GM21526 (cell line): ENCODE data around the gene SYNPR.
"Not testable (repeated sequence)": the region's sequence is repeated elsewhere in the genome, so short reads cannot be mapped to it uniquely, and the experiment has no call there.

ENCODE experiments used
- ATAC-seq: cut with Tn5 transposase; IDR thresholded peaks from one replicate; pipeline ENCODE4 v1.9.1; 2021; ENCODE audit warnings: moderate library complexity; ENCODE audit not compliant: unreplicated experiment, low FRiP score

SYNPR gene

DNA sequence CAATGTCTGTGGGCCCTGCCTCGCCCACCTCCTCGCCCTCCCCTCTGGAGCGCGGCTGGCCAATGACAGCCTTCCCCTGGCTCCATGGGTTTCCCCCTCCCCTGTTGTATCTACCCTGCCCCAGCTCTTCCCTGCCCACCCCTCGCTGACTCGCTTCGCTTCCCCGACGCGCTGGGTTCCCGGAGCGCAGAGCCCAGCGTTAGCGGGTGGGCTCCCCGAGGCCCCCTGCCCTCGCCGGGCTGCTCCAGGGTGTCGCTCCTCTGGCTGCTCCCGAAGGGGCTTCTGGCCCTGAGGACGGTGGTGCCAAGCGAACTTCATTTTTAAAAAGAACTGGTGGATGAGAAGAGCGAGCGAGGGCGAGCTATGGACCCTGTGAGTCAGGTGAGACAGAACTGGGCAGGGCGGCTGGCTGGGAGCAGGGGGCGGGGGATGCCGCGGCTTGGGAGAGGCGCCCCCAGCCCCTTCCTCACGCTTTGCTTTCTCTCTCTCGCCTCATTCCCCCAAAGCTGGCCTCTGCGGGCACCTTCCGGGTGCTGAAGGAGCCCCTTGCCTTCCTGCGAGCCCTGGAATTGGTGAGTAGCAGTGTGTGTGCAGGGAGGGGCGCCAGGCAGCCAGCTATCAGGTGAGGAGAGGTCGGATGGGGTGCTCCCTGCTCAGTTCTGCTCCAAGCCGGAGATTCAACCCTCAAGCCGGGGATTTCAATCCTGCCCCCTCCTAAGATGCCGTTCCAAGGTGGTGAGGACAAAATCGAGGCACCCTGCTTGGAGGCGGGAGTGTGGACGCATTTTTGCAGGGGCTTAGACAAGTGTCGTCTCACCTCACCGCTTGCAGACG is at the start of gene SYNPR:
SYNPR (plus strand) TSS at position 138 of the 834 bp plus-strand sequence.
- ATAC-seq, result no peak

DNA sequence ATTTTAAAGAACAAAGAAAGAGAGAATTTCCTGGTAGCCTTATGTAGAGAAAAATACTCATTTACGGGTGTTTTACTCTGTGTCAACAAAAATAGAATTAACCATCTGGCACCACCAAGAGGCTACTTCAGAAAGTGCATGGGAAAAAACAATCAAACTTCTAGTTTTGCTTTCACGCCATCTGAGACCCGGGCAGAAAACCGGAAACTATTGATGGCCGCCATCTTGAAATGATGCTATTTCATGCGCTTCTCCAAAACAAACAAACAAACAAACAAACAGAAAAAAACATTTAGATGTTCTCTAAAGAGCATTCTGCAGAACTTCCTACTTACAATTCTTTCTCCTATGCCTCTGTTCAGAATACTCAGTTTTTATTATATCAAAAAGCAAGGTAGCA is 49.4 kb upstream of the SYNPR start:
- ATAC-seq, result peak; percentile 96

- no peak for ATAC-seq
These were observed 48.0 kb upstream of the SYNPR start for GRCh38 chr3:63230146-63230545.

DNA sequence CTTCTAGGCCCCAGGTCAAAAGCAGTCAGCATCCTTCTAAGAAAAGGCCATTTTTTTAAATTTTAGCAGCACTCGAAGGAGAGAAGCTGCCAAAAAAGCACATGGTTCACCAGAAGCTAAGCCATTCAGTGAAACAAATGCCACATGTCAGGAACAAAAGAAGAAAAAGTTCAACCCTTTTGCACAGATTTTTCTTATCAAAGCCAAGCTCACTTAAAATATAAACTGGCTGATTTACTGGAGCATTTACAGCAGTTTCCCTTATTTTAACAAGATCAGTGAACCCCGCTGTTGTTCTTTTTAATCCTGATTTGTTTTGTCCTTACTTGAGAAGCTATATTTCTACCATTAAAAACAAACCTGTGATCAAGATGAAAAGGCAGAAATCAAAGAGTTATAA is 46.5 kb upstream of the SYNPR start:
- no peak for ATAC-seq

DNA sequence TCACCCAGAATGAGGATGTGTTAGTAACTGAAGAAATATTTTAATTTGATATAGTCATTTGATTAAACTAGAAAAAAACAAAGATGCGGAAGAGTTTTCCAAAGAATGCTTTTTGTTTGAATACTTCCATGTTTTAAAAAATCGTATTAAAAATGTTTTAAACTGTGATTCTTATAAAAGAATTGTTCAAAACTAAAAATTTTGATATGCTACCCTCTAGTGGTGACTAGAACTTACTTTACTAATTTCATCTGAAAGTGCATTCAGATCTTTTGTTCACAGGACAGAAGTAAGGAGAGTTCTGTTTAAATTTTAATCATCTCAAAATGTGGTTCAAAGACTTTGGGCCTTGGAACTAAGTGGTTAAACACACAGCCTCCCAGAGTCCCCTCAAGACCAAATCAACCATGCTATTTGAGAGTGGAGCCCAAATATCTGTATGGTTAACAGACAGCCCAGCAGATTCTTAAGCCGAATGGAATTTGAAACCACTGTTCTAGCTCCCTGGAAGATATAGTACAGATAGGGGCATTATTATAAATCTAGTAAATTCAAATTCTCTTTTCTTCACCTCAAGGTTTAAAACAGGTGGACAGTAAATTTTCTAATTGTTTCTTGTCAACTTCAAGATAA is 45.2 kb upstream of the SYNPR start:
- no peak for ATAC-seq

- ATAC-seq, result no peak
These were observed 37.7 kb upstream of the SYNPR start for GRCh38 chr3:63240381-63240902.

DNA sequence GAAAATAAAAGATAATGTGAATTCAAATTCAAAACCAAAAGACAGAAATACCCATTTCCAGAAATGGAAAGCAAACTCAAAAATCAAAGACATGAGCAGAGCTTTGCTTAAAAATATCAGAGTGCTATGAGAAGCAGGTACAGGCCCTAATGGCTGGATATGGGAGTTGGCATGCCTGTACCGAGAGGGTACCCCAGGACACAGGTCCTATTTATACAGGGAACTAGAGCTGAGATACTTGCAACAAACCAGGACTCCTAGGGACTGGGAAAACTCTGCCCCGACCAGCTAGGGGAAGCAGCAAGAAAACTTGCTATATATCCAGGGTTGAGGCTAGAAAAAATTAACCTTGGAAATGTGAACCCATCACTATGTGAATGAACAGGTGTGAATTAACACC is 36.0 kb upstream of the SYNPR start:
- no peak for ATAC-seq

- ATAC-seq, result no peak
These were observed 33.6 kb upstream of the SYNPR start for GRCh38 chr3:63244486-63244885.

DNA sequence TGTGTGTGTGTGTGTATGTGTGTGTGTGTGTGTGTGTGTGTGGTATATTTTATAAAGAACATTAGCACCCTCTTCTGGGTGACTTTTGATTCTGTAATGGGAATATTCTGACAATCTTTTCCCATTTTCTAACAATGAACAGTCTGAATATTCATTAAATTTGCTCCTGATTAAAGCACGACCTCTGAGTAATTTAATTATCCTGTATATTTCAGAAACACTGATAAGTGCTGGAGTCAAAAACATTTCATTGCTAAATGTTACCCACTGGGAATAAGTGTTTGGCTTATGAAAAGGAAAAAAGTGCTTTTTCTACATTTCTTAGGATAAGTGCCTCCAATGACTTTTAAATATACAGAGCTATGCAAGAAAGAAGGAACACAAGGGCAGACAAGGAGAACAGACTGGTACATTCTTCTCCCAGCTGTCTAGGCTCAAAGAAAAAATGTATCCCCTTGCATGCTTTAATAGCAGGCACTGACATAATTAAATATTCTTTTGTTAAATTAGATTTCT is 32.3 kb upstream of the SYNPR start:
- no peak for ATAC-seq

DNA sequence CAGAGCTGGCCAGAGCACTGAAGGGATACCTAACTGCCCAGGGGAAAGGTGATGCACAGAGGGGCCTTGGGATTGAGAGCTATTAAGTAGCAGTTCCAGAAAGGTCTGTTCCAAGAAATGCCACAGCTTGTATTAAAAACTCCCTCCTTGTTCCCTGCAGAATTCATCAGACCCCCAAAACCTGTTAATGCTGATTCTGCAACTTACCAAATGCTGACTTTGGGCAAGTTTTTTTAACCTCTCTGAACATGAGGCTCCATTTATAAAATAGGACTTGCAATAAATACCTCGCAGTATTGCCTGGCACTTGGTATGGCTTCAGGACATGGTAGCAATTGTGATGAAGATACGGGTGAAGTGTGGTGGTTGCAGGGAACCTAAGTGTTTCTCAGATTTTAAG is 30.1 kb upstream of the SYNPR start:
- no peak for ATAC-seq

- no peak for ATAC-seq
These were observed 26.6 kb upstream of the SYNPR start for GRCh38 chr3:63251499-63251898.

- not testable (repeated sequence) for ATAC-seq
These were observed 22.3 kb upstream of the SYNPR start for GRCh38 chr3:63255819-63256218.

- no peak for ATAC-seq
These were observed 13.4 kb upstream of the SYNPR start for GRCh38 chr3:63264716-63265115.

DNA sequence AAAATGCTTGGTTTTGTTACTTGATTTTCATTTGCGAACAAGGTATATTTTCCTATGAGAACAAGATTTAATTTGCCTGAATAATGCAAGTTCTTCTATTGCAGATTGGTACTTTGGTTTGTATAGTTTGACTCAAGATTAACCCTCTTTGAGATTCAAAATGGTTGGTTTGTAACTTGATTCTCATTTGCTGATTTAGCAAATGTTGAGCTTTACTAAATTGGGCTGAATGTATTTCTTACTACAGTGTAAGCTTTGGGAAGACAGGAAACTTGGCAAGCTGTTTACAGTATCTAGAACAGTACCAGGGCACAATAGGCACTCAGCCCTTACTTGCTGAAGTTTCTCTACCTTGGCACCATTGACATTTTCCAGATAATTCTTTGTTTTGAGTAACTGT is 3.7 kb upstream of the SYNPR start:
- ATAC-seq, result no peak

GRCh38 chr3:63279005-63279841 is 1.1 kb downstream of the SYNPR start:
- no peak for ATAC-seq

DNA sequence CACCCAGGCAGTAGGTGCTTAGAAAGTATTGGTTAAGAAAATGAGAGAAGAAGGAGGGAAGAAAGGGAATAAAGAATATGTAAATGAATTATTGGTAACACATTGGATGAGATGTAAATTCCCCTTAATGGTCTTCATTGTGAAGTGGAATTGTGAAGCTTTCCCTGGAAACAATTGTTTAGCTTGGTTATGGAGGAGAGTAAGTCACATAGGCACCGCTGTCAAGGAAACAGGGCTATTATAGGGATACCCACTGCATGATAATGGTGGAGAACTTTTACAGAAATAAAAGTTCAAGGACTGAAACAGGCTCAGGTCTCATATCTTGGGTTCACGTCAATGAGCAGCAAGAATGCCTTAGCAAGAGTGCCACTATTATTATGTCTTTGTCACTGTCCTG is 9.5 kb downstream of the SYNPR start:
- no peak for ATAC-seq

GRCh38 chr3:63290686-63291085 is 12.6 kb downstream of the SYNPR start:
- no peak for ATAC-seq

GRCh38 chr3:63294332-63294731 is 16.2 kb downstream of the SYNPR start:
- ATAC-seq, result no peak

DNA sequence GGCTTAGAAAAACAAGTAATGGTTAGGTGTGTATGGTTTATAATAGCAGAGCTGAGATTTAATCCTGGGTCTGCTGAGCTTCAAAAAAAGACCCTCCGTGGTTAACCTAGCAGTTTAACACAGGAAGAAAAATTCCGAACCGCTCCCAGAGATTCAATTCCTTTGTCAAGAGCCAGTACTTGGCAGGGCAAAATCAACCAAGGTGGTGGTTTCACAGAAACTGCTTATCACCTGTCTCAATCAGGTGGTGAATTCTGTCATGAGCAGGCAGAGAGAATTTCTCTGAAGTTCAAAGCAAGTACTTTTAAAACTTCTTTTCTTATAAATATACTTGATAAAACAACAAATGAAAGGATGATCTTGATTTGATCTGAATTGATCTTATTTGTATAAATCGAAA is 17.2 kb downstream of the SYNPR start:
- ATAC-seq, result no peak

DNA sequence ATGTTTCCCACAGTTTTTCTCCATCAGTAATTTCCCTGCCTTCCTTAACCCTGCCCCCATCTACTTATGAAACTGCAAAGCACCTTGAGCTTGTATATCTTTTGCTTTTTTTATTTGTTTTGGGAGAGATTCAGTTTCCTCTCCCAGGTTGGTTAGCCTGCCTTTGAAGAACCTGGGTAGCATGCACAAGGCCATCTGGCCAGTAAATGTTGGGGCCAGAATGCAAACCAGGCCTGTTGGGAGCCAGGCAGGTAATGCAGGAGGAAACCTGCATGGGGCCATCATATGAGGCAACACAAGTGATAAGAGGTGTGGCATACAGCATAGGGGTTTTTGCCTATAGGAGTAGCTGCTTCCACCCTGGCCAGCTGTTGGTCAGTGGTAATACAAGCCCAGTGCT is 17.7 kb downstream of the SYNPR start:
- ATAC-seq, result no peak

GRCh38 chr3:63296249-63296648 is 18.1 kb downstream of the SYNPR start:
- ATAC-seq, result no peak
